Prostate gland (tissue), 2 donors: ENCODE measurements around the gene INPP5F. TPM values are rescaled to one million over a fixed set of nuclear protein-coding genes. Genes with fewer than 3 reads are reported as not detected.

ENCODE experiments used
- DNase-seq: peaks from one replicate; pipeline ENCODE4 v3.0.0-alpha.2; 2019; ENCODE audit warnings: low spot score
- H3K27ac ChIP-seq, 2 donors: fragments of 200-600 bp; sonication (generic); 2 replicates each; pipeline ENCODE4 v1.5.1; 2017 to 2019
- H3K27me3 ChIP-seq: fragments of 200-600 bp; sonication (generic); replicated peaks from 2 replicates; pipeline ENCODE4 v1.5.1; 2019; ENCODE audit not compliant: insufficient read depth
- H3K36me3 ChIP-seq, 2 donors: fragments of 200-600 bp; sonication (generic); 1 replicate in 1 of 2; 2 replicates in 1 of 2; pipeline versions ENCODE4 v1.5.1 to v1.8.1; 2017 to 2019
- H3K4me1 ChIP-seq: fragments of 200-600 bp; sonication (generic); replicated peaks from 2 replicates; pipeline ENCODE4 v1.5.1; 2019
- H3K4me3 ChIP-seq, 2 donors: fragments of 200-600 bp; sonication (generic); 2 replicates each; pipeline ENCODE4 v1.5.1; 2017 to 2019
- H3K9me3 ChIP-seq: fragments of 200-600 bp; sonication (generic); 2 replicates; pipeline ENCODE4 v1.5.1; 2017
- CTCF ChIP-seq, 4 experiments: fragments of 200-600 bp in 2 of 4; fragments of 450-650 bp in 2 of 4; sonication (generic) in 2 of 4; IDR thresholded peaks; 1 replicate in 3 of 4; 2 replicates in 1 of 4; pipeline ENCODE4 v1.5.1; 2016 to 2019; ENCODE audit warnings: antibody characterized with exemption in 4 of 4, mild to moderate bottlenecking in 2 of 4, moderate library complexity in 2 of 4
- POLR2A ChIP-seq: fragments of 450-650 bp; IDR thresholded peaks from one replicate; pipeline ENCODE4 v1.6.1; 2016; ENCODE audit warnings: antibody characterized with exemption, mild to moderate bottlenecking
- POLR2AphosphoS5 ChIP-seq: sonication (generic); formaldehyde crosslinking; IDR thresholded peaks from one replicate; pipeline ENCODE4 v1.6.1; 2017; ENCODE audit warnings: antibody characterized with exemption
- WGBS: methylation state at CpG from one replicate; pipeline ENCODE4 v1.1.5; 2018; 5-methylcytosine and 5-hydroxymethylcytosine counted together
- intact Hi-C: fragments of 100-400 bp; cut with DNase I; formaldehyde crosslinking; loops from one replicate; pipeline ENCODE4 v1.14.2; 2022
- total RNA-seq, 2 donors: library from RNA; depleted of rRNA; stranded (reverse); fragments of >200 nt; gene quantifications; one replicate each; pipeline ENCODE4 v1.1.0, GENCODE V29; 2016

INPP5F gene
- total RNA-seq, 2 donors from 2014 or later, result 8.6 to 15.9 TPM

- Histone ChIP-seq H3K36me3 (peaks cover 0 to 8% of the 10 kb centered on the region in 2 donors), H3K27me3 (no peaks in the 10 kb centered on the region), H3K9me3 (no peaks in the 10 kb centered on the region), H3K4me3 (no peak overlapping the region), H3K4me1 (no peaks in the 10 kb centered on the region), H3K27ac (no peak overlapping the region)
- TF ChIP-seq POLR2A (no peak), POLR2AphosphoS5 (no peak), CTCF (IDR thresholded peaks at IDR 0.05) (no peak)
- intact Hi-C loops, result no loop called here
- WGBS, result 91% methylated on average over 6 of the region's 6 CpGs
- DNase-seq, result no peak
Measured at GRCh38 chr10:119852822-119853221, 127.0 kb downstream of the INPP5F start.

DNA sequence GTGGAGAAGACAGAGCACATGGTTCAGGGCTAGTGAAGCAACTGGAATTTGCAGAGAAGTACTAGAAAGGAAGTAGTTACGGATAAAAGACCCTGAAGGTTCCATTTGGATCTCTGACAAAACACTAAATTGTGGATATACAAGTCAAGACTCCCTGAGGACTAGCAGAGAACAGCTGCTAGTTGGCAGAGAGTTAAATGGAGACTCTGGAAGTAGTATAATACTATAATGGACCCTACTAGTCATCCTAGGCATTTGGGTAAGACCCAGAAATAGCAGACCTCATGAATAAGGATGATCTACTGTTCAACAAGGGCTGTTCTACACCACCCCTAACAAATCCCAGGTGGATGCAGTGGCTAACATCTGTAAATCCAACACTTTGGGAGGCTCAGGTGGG, 127.7 kb downstream of the INPP5F start:
- Histone ChIP-seq H3K4me1 (no peaks in the 10 kb centered on the region), H3K27me3 (no peaks in the 10 kb centered on the region), H3K36me3 (peaks cover 0 to 3% of the 10 kb centered on the region in 2 donors), H3K27ac (no peak overlapping the region), H3K9me3 (no peaks in the 10 kb centered on the region), H3K4me3 (no peak overlapping the region)
- intact Hi-C loops, result no loop called here
- WGBS, result 83% methylated on average over 1 of the region's 1 CpG
- DNase-seq, result no peak
- TF ChIP-seq POLR2A, result no peak
- no peak for TF ChIP-seq CTCF (IDR thresholded peaks at IDR 0.05)
- TF ChIP-seq POLR2AphosphoS5, result no peak

DNA sequence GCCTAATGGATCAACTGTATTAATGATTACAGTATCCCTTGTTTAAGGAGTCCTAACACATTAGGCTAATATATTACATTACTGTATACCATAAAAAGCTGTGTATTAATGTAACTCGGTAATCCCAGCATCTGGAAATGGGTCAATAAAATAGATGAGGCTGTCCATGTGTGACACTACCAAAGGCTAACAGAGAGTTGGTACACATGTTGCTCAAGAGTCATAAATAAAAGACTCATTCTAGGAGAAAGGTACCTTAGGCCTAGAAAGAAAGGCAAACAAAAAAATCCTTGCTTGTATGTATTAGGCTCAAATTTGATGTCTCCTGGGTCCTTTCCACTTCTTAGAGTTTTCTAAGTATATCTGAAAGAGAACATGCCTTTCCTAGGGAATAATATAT, 132.2 kb downstream of the INPP5F start:
- TF ChIP-seq POLR2AphosphoS5 (no peak), CTCF (IDR thresholded peaks at IDR 0.05) (no peak), POLR2A (no peak)
- no peak overlapping the region for H3K27ac ChIP-seq
- H3K27me3 ChIP-seq, result no peaks in the 10 kb centered on the region
- WGBS, result 46% methylated on average over 1 of the region's 1 CpG
- H3K36me3 ChIP-seq, result no peaks in the 10 kb centered on the region
- intact Hi-C loops, result no loop called here
- H3K9me3 ChIP-seq, result no peaks in the 10 kb centered on the region
- no peak for DNase-seq
- H3K4me3 ChIP-seq, result no peak overlapping the region
- no peaks in the 10 kb centered on the region for H3K4me1 ChIP-seq

DNA sequence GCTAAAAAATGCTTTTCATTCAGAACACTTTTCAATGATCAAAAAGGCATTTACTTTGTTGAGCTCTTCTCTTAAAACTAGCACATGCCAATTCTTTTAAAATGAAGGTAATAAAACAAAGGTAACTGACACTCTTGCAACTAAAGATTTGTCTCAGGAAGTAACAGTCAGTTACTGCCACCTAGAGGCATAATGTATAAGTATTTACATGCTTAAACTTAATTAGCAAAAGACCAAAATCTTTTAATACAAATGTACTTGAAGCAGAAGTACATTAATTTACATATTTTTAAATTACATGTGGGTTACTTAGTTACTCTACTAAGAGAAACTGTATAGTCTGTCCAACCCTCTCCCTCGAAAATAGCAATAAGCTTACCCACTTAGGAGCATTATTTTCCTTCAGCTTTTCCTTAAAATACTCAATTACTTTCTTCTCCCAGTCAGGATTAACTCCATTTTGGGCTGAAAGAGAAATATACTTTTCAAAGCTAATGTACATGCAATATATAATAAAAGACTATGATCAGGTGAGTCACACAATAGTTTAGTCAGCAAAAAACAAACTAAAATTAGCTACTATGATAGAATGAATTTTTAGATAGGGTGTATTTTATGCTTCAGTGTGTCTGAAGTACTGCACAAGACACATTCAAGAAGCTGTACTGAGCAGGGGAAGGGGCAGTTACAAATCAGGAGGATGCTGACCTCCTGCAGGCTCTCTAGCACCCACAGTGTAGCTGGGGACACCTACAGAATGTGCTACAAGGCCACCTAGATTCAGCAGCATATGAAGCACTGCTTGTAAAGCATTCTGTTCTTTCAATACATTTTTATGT, 133.8 kb downstream of the INPP5F start:
- no peak overlapping the region for H3K27ac ChIP-seq
- no peak for DNase-seq
- TF ChIP-seq CTCF (IDR thresholded peaks at IDR 0.05) (peak; percentile 13 to 74 (median 60)), POLR2AphosphoS5 (no peak), POLR2A (no peak)
- H3K4me1 ChIP-seq, result no peaks in the 10 kb centered on the region
- H3K4me3 ChIP-seq, result no peak overlapping the region
- H3K9me3 ChIP-seq, result no peaks in the 10 kb centered on the region
- intact Hi-C loops, result loop anchor here (1.0 to 5.0 kb wide), 2 partner anchors 109 to 172 kb away; no protein-coding TSS in a partner anchor
- no peaks in the 10 kb centered on the region for H3K36me3 ChIP-seq
- 67% methylated on average over 1 of the region's 1 CpG for WGBS
- no peaks in the 10 kb centered on the region for H3K27me3 ChIP-seq
